Neural crest cell (in vitro differentiated cells): ENCODE results near the gene CYP17A1. TPM values are rescaled to one million over a fixed set of nuclear protein-coding genes. Genes with fewer than 3 reads are reported as not detected.

Experiments used
- DNase-seq: peaks from one replicate; pipeline ENCODE4 v3.0.0; 2021; ENCODE audit warnings: low read depth, mixed read lengths, low spot score
- H3K27ac Mint-ChIP-seq: one replicate; pipeline ENCODE4 v1.8.0; 2021; ENCODE audit warnings: mild to moderate bottlenecking, mixed read lengths; ENCODE audit not compliant: unreplicated experiment
- H3K27me3 Mint-ChIP-seq: 2 replicates; pipeline ENCODE4 v1.8.0; 2021; ENCODE audit warnings: low read depth, mild to moderate bottlenecking, mixed read lengths
- H3K36me3 Mint-ChIP-seq: 2 replicates; pipeline ENCODE4 v1.8.0; 2021; ENCODE audit warnings: low read depth, mild to moderate bottlenecking, mixed read lengths
- H3K4me1 Mint-ChIP-seq: 2 replicates; pipeline ENCODE4 v1.8.0; 2021; ENCODE audit warnings: mixed read lengths
- H3K4me3 Mint-ChIP-seq: one replicate; pipeline ENCODE4 v1.8.0; 2021; ENCODE audit warnings: mild to moderate bottlenecking, mixed read lengths
- H3K9me3 Mint-ChIP-seq: 2 replicates; pipeline ENCODE4 v1.8.0; 2021; ENCODE audit warnings: mixed read lengths
- total RNA-seq: library from RNA; stranded (reverse); gene quantifications from 2 replicates; pipeline ENCODE4 v1.2.1, GENCODE V29; 2021
- TF ChIP-seq, protein P1 (sequence below): fragments of 200-600 bp; sonication (generic); conservative IDR thresholded peaks from 2 replicates; pipeline ENCODE4 v1.5.0; 2021; ENCODE audit warnings: antibody characterized with exemption, mild to moderate bottlenecking

The CYP17A1 gene
- total RNA-seq, 1 donor from 2014 or later: not detected

GRCh38 chr10:102813734-102814452 lies 23.3 kb downstream of the CYP17A1 start:
- TF ChIP-seq, protein P1, sequence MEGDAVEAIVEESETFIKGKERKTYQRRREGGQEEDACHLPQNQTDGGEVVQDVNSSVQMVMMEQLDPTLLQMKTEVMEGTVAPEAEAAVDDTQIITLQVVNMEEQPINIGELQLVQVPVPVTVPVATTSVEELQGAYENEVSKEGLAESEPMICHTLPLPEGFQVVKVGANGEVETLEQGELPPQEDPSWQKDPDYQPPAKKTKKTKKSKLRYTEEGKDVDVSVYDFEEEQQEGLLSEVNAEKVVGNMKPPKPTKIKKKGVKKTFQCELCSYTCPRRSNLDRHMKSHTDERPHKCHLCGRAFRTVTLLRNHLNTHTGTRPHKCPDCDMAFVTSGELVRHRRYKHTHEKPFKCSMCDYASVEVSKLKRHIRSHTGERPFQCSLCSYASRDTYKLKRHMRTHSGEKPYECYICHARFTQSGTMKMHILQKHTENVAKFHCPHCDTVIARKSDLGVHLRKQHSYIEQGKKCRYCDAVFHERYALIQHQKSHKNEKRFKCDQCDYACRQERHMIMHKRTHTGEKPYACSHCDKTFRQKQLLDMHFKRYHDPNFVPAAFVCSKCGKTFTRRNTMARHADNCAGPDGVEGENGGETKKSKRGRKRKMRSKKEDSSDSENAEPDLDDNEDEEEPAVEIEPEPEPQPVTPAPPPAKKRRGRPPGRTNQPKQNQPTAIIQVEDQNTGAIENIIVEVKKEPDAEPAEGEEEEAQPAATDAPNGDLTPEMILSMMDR: no peak
- no peaks in the 10 kb centered on the region for H3K36me3 Mint-ChIP-seq
- no peak for DNase-seq
- no peaks in the 10 kb centered on the region for H3K27me3 Mint-ChIP-seq
- no peak overlapping the region for H3K27ac Mint-ChIP-seq
- H3K4me3 Mint-ChIP-seq: no peak overlapping the region
- H3K4me1 Mint-ChIP-seq: peaks cover 20% of the 10 kb centered on the region
- no peaks in the 10 kb centered on the region for H3K9me3 Mint-ChIP-seq

DNA sequence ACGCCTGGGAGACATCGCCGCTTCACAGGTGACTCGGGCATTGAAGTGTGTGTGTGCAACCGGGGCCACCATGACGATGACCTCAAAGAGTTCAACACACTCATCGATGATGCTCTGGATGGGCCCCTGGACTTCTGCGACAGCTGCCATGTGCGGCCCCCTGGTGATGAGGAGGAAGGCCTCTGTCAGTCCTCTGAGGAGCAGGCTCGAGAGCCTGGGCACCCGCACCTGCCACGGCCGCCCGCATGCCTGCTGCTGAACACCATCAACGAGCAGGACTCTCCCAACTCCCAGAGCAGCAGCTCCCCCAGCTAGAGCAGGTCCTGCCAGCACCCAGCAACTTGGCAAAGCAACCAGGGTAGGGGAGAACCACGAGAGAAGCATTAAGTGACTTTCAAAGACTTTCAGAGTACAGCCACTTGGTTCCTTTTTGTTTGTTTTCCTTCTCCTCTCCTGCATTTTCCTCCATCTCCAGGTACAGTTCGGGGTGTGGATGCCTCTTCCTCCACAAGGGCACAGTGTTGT lies 24.1 kb downstream of the CYP17A1 start:
- TF ChIP-seq, protein P1: no peak
- Mint-ChIP-seq H3K27ac (no peak overlapping the region), H3K27me3 (no peaks in the 10 kb centered on the region), H3K36me3 (no peaks in the 10 kb centered on the region), H3K4me1 (peaks cover 27% of the 10 kb centered on the region), H3K9me3 (no peaks in the 10 kb centered on the region), H3K4me3 (no peak overlapping the region)
- DNase-seq: no peak

DNA sequence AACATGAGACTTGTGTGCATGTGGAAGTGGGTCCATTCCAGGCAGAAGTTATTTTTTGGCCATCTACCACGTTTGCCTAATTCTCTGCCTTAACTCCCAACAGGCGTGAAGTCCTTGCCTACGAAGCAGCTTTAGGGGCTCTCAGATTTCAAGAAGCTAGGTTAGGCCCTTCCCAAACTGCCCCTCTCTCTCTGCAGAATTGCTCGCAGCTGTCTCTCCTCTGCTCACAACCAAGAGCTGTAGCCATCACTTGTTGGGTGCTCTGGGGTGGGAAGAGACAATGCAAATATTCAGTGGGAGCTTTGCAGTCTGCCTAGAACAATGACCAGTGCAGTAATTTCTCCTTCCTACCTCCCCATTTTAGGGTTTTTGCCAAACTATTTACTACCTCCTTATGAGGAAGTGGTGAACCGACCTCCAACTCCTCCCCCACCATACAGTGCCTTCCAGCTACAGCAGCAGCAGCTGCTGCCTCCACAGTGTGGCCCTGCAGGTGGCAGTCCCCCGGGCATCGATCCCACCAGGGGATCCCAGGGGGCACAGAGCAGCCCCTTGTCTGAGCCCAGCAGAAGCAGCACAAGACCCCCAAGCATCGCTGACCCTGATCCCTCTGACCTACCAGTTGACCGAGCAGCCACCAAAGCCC lies 24.9 kb downstream of the CYP17A1 start:
- Mint-ChIP-seq H3K4me1 (peaks cover 27% of the 10 kb centered on the region), H3K27ac (no peak overlapping the region), H3K4me3 (no peak overlapping the region), H3K9me3 (no peaks in the 10 kb centered on the region), H3K27me3 (no peaks in the 10 kb centered on the region), H3K36me3 (no peaks in the 10 kb centered on the region)
- TF ChIP-seq, protein P1: no peak
- DNase-seq: no peak

DNA sequence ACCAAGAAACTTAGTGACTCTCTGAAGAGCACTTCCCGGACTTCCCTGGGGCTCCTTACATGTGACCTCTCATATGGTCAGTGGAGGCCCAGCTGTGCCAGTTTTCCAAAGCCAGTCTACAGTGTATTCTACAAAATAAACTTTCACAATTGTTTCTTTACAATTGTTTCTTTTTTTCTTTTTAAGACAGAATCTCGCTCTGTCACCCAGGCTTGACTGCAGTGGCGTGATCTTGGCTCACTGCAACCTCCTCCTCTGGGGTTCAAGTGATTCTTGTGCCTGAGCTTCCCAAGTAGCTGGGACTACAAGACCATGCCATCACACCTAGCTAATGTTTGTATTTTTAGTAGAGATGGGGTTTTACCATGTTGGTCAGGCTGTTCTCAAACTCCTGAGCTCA lies 25.9 kb downstream of the CYP17A1 start:
- Mint-ChIP-seq H3K4me1 (peaks cover 27% of the 10 kb centered on the region), H3K4me3 (no peak overlapping the region), H3K36me3 (no peaks in the 10 kb centered on the region), H3K27ac (no peak overlapping the region), H3K27me3 (no peaks in the 10 kb centered on the region), H3K9me3 (no peaks in the 10 kb centered on the region)
- no peak for DNase-seq
- TF ChIP-seq, protein P1: no peak

DNA sequence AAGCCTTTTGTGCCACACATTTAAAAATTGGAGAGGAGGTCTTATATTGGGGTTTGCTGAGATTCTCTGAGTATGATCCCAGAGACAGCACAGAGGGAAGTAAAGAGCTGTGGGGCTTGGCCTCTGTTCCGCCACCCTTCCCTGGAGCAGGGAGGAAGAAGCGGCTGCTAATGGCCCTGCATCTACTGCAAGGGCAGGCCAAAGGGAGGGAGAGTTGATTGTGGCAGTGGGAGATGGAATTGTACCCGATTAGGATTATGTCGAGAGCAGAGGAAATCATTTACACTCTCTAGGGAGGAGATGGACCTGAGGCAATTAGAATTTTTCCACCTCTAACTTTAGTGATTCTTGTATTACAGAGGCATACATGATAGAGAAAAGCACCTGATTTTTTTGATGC lies 28.8 kb downstream of the CYP17A1 start:
- H3K4me1 Mint-ChIP-seq: peaks cover 8% of the 10 kb centered on the region
- peak overlapping the region; percentile 82 for H3K27ac Mint-ChIP-seq
- no peaks in the 10 kb centered on the region for H3K27me3 Mint-ChIP-seq
- no peak overlapping the region for H3K4me3 Mint-ChIP-seq
- H3K36me3 Mint-ChIP-seq: peaks cover 4% of the 10 kb centered on the region
- no peak for DNase-seq
- TF ChIP-seq, protein P1: no peak
- H3K9me3 Mint-ChIP-seq: no peaks in the 10 kb centered on the region
